Liver (tissue), 9 donors: ENCODE measurements around the gene SCNN1B. TPM values are rescaled to one million over a fixed set of nuclear protein-coding genes. Genes with fewer than 3 reads are reported as not detected.

ENCODE experiments used
- DNase-seq: peaks from one replicate; pipeline ENCODE4 v3.0.0-alpha.2; 2017; ENCODE audit warnings: low spot score
- H3K27ac ChIP-seq, 2 donors: one replicate each; pipeline ENCODE4 v1.7.0; 2013; ENCODE audit warnings: inconsistent platforms in 2 of 2, low read length in 2 of 2, control low read depth in 1 of 2, low read depth in 1 of 2, mild to moderate bottlenecking in 1 of 2
- H3K27me3 ChIP-seq, 4 donors: one replicate each; pipeline versions ENCODE4 v1.6.1 to v1.7.0; 2013; ENCODE audit warnings: low read length in 3 of 4, inconsistent platforms in 1 of 4, mild to moderate bottlenecking in 1 of 4, moderate library complexity in 1 of 4; ENCODE audit not compliant: control insufficient read depth in 4 of 4, insufficient read depth in 4 of 4
- H3K36me3 ChIP-seq, 4 donors: one replicate each; pipeline versions ENCODE4 v1.6.1 to v1.7.0; 2013; ENCODE audit warnings: low read length in 3 of 4, mild to moderate bottlenecking in 3 of 4, low read depth in 1 of 4, moderate library complexity in 1 of 4; ENCODE audit not compliant: control insufficient read depth in 4 of 4, insufficient read depth in 3 of 4
- H3K4me1 ChIP-seq, 4 donors: one replicate each; pipeline versions ENCODE4 v1.6.1 to v1.7.0; 2013; ENCODE audit warnings: low read length in 3 of 4, mild to moderate bottlenecking in 3 of 4, moderate library complexity in 1 of 4; ENCODE audit not compliant: control insufficient read depth in 4 of 4, insufficient read depth in 4 of 4
- H3K4me3 ChIP-seq, 3 donors: one replicate each; pipeline versions ENCODE4 v1.6.1 to v1.7.0; 2013; ENCODE audit warnings: low read length in 3 of 3, control low read depth in 1 of 3, low read depth in 1 of 3, mild to moderate bottlenecking in 1 of 3
- H3K9ac ChIP-seq, 2 donors: one replicate each; pipeline ENCODE4 v1.7.0; 2013; ENCODE audit warnings: low read length in 2 of 2, mild to moderate bottlenecking in 2 of 2, moderate library complexity in 2 of 2, control low read depth in 1 of 2, low read depth in 1 of 2
- H3K9me3 ChIP-seq, 4 donors: one replicate each; pipeline versions ENCODE4 v1.6.1 to v1.7.0; 2013; ENCODE audit warnings: low read length in 3 of 4; ENCODE audit not compliant: control insufficient read depth in 4 of 4
- CTCF ChIP-seq: fragments of 150-350 bp; IDR thresholded peaks from 2 replicates; pipeline ENCODE4 v1.5.1; 2017; ENCODE audit warnings: improper control_type of control experiment, low read depth, low read length; ENCODE audit not compliant: missing input control
- EGR1 ChIP-seq, 2 donors: IDR thresholded peaks; 2 replicates each; pipeline ENCODE4 v1.6.1; 2016 to 2018; ENCODE audit warnings: antibody characterized with exemption in 2 of 2, low read depth in 2 of 2
- FOXA1 ChIP-seq: IDR thresholded peaks from 2 replicates; pipeline ENCODE4 v1.6.1; 2016; ENCODE audit warnings: antibody characterized with exemption
- FOXA2 ChIP-seq: IDR thresholded peaks from 2 replicates; pipeline ENCODE4 v1.6.1; 2016; ENCODE audit warnings: antibody characterized with exemption
- GABPA ChIP-seq, 2 donors: IDR thresholded peaks in 1 of 2; conservative IDR thresholded peaks in 1 of 2; 2 replicates each; pipeline ENCODE4 v1.6.1; 2016; ENCODE audit warnings: antibody characterized with exemption in 2 of 2, mild to moderate bottlenecking in 1 of 2, moderate library complexity in 1 of 2
- HNF4A ChIP-seq, 2 donors: conservative IDR thresholded peaks; 2 replicates each; pipeline ENCODE4 v1.6.1; 2016; ENCODE audit warnings: antibody characterized with exemption in 2 of 2, mild to moderate bottlenecking in 2 of 2
- HNF4G ChIP-seq: IDR thresholded peaks from 2 replicates; pipeline ENCODE4 v1.6.1; 2016; ENCODE audit warnings: antibody characterized with exemption
- JUND ChIP-seq, 2 donors: IDR thresholded peaks; 2 replicates each; pipeline ENCODE4 v1.6.1; 2016; ENCODE audit warnings: antibody characterized with exemption in 2 of 2
- NR2F2 ChIP-seq: IDR thresholded peaks from 2 replicates; pipeline ENCODE4 v1.6.1; 2016; ENCODE audit warnings: antibody characterized with exemption
- RAD21 ChIP-seq, 2 donors: IDR thresholded peaks; 2 replicates each; pipeline ENCODE4 v1.6.1; 2016; ENCODE audit warnings: antibody characterized with exemption in 2 of 2, mild to moderate bottlenecking in 2 of 2
- RXRA ChIP-seq, 2 donors: IDR thresholded peaks; 2 replicates each; pipeline ENCODE4 v1.6.1; 2017 to 2018; ENCODE audit warnings: antibody characterized with exemption in 2 of 2, mild to moderate bottlenecking in 1 of 2
- SP1 ChIP-seq: IDR thresholded peaks from 2 replicates; pipeline ENCODE4 v1.6.1; 2018; ENCODE audit warnings: antibody characterized with exemption, mild to moderate bottlenecking
- TAF1 ChIP-seq: conservative IDR thresholded peaks from 2 replicates; pipeline ENCODE4 v1.6.1; 2016; ENCODE audit warnings: antibody characterized with exemption, mild to moderate bottlenecking
- YY1 ChIP-seq: IDR thresholded peaks from 2 replicates; pipeline ENCODE4 v1.6.1; 2016; ENCODE audit warnings: antibody characterized with exemption, mild to moderate bottlenecking
- WGBS: extraction: QIAGEN DNeasy Blood & Tissue Kit; methylation state at CpG from one replicate; pipeline ENCODE4 v1.1.7; 2013; 5-methylcytosine and 5-hydroxymethylcytosine counted together
- polyA plus RNA-seq, 2 donors: library from polyadenylated mRNA; stranded (reverse) in 1 of 2; unstranded in 1 of 2; fragments of 200-250 nt in 1 of 2; fragments of >200 nt in 1 of 2; fragmentation: Nextera tagmentation in 1 of 2; extraction: Ambion mirVana in 1 of 2; gene quantifications; one replicate each; pipeline versions ENCODE4 v1.2.1 to v1.2.3, GENCODE V29; 2013 to 2015
- total RNA-seq, 2 donors: library from RNA; depleted of rRNA; stranded (reverse); fragments of >200 nt; gene quantifications; one replicate each; pipeline ENCODE4 v1.2.3, GENCODE V29; 2014
- TF ChIP-seq, protein P1 (sequence below): IDR thresholded peaks from 2 replicates; pipeline ENCODE4 v1.6.1; 2016; ENCODE audit warnings: antibody characterized with exemption
- TF ChIP-seq, protein P2 (sequence below): IDR thresholded peaks from 2 replicates; pipeline ENCODE4 v1.6.1; 2016; ENCODE audit warnings: antibody characterized with exemption
- TF ChIP-seq, protein P3 (sequence below): IDR thresholded peaks from 2 replicates; pipeline ENCODE4 v1.6.1; 2016; ENCODE audit warnings: antibody characterized with exemption, mild to moderate bottlenecking
- TF ChIP-seq, protein P4 (sequence below): IDR thresholded peaks from 2 replicates; pipeline ENCODE4 v1.6.1; 2016; ENCODE audit warnings: antibody characterized with exemption
- donor health status: healthy.
- donor health status: healthy.
- donor health status: healthy.
- donor health status: healthy.
- donor health status: healthy.

Gene SCNN1B
- total and polyA plus RNA-seq, 4 donors: 0.08 to 0.17 (median 0.14) TPM; not detected in 1

DNA sequence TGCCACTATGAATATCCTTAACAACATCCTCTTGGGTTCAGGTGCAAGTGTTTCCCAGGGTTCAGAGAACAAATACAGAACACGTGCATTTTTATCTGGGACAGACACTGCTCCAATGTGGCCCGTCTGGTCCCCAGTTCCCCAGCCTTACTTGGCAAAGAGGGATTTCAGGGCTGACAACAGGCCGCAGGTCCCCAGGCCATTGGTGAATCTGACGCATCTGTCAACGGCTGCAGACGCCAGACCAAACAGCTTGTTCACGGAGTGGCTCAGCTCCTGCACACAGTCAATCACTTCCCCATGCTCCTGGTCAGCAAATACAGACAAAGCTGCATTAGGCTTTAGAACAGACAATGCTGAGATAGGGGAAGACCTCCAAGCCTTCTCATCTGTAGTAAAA is 114.7 kb downstream of the SCNN1B start:
- no peaks in the 10 kb centered on the region for H3K27me3 ChIP-seq
- no peaks in the 10 kb centered on the region for H3K9me3 ChIP-seq
- H3K4me1 ChIP-seq: no peaks in the 10 kb centered on the region
- no peak overlapping the region for H3K4me3 ChIP-seq
- H3K27ac ChIP-seq: no peak overlapping the region
- WGBS: 89% methylated on average over 7 of the region's 7 CpGs
- no peak for DNase-seq
- no peak overlapping the region for H3K9ac ChIP-seq
- TF ChIP-seq SP1 (no peak), RXRA (IDR thresholded peaks at IDR 0.05) (no peak), HNF4A (conservative IDR thresholded peaks at IDR 0.05) (no peak), CTCF (no peak), JUND (IDR thresholded peaks at IDR 0.05) (no peak)
- peaks cover 9 to 36% (median 23%) of the 10 kb centered on the region in 4 donors for H3K36me3 ChIP-seq

GRCh38 chr16:23420011-23420410 is 117.9 kb downstream of the SCNN1B start:
- TF ChIP-seq EGR1 (IDR thresholded peaks at IDR 0.05; ENCODE audit: low read depth in 2 of 2): no peak
- TF ChIP-seq, protein P1, sequence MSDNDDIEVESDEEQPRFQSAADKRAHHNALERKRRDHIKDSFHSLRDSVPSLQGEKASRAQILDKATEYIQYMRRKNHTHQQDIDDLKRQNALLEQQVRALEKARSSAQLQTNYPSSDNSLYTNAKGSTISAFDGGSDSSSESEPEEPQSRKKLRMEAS: no peak
- no peak for TF ChIP-seq TAF1
- TF ChIP-seq GABPA (IDR thresholded peaks at IDR 0.05 in 1 of 2, conservative IDR thresholded peaks at IDR 0.05 in 1 of 2): no peak
- TF ChIP-seq NR2F2: no peak
- TF ChIP-seq FOXA2: no peak
- TF ChIP-seq, protein P2, sequence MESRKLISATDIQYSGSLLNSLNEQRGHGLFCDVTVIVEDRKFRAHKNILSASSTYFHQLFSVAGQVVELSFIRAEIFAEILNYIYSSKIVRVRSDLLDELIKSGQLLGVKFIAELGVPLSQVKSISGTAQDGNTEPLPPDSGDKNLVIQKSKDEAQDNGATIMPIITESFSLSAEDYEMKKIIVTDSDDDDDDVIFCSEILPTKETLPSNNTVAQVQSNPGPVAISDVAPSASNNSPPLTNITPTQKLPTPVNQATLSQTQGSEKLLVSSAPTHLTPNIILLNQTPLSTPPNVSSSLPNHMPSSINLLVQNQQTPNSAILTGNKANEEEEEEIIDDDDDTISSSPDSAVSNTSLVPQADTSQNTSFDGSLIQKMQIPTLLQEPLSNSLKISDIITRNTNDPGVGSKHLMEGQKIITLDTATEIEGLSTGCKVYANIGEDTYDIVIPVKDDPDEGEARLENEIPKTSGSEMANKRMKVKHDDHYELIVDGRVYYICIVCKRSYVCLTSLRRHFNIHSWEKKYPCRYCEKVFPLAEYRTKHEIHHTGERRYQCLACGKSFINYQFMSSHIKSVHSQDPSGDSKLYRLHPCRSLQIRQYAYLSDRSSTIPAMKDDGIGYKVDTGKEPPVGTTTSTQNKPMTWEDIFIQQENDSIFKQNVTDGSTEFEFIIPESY: no peak
- no peak for TF ChIP-seq YY1
- TF ChIP-seq, protein P3, sequence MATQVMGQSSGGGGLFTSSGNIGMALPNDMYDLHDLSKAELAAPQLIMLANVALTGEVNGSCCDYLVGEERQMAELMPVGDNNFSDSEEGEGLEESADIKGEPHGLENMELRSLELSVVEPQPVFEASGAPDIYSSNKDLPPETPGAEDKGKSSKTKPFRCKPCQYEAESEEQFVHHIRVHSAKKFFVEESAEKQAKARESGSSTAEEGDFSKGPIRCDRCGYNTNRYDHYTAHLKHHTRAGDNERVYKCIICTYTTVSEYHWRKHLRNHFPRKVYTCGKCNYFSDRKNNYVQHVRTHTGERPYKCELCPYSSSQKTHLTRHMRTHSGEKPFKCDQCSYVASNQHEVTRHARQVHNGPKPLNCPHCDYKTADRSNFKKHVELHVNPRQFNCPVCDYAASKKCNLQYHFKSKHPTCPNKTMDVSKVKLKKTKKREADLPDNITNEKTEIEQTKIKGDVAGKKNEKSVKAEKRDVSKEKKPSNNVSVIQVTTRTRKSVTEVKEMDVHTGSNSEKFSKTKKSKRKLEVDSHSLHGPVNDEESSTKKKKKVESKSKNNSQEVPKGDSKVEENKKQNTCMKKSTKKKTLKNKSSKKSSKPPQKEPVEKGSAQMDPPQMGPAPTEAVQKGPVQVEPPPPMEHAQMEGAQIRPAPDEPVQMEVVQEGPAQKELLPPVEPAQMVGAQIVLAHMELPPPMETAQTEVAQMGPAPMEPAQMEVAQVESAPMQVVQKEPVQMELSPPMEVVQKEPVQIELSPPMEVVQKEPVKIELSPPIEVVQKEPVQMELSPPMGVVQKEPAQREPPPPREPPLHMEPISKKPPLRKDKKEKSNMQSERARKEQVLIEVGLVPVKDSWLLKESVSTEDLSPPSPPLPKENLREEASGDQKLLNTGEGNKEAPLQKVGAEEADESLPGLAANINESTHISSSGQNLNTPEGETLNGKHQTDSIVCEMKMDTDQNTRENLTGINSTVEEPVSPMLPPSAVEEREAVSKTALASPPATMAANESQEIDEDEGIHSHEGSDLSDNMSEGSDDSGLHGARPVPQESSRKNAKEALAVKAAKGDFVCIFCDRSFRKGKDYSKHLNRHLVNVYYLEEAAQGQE: no peak
- TF ChIP-seq HNF4G: no peak
- TF ChIP-seq, protein P4, sequence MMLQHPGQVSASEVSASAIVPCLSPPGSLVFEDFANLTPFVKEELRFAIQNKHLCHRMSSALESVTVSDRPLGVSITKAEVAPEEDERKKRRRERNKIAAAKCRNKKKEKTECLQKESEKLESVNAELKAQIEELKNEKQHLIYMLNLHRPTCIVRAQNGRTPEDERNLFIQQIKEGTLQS: no peak
- no peak for TF ChIP-seq RAD21 (IDR thresholded peaks at IDR 0.05)
- no peak for TF ChIP-seq RXRA (IDR thresholded peaks at IDR 0.05)
- TF ChIP-seq HNF4A (conservative IDR thresholded peaks at IDR 0.05): no peak
- no peak for TF ChIP-seq CTCF
- TF ChIP-seq SP1: no peak
- no peak for TF ChIP-seq FOXA1
- no peak overlapping the region for H3K27ac ChIP-seq

More at GRCh38 chr16:23420011-23420410, 117.9 kb downstream of the SCNN1B start:
- 94% methylated on average over 5 of the region's 5 CpGs for WGBS
- H3K27me3 ChIP-seq: no peaks in the 10 kb centered on the region
- H3K36me3 ChIP-seq: peaks cover 2 to 16% (median 11%) of the 10 kb centered on the region in 4 donors
- no peaks in the 10 kb centered on the region for H3K9me3 ChIP-seq
- no peaks in the 10 kb centered on the region for H3K4me1 ChIP-seq
- H3K4me3 ChIP-seq: no peak overlapping the region
- H3K9ac ChIP-seq: no peak overlapping the region
- no peak for DNase-seq
